Ovary (tissue), 9 donors: ENCODE data around the gene PHOX2A. TPM values are rescaled to one million over a fixed set of nuclear protein-coding genes. Genes with fewer than 3 reads are reported as not detected.

Experiments used
- DNase-seq, 5 donors: peaks; one replicate each; pipeline ENCODE4 v3.0.0-alpha.2; 2019 to 2020
- H3K27ac ChIP-seq, 2 donors: fragments of 200-600 bp; one replicate each; pipeline versions ENCODE4 v1.5.1 to v1.8.0; 2019 to 2022
- H3K27me3 ChIP-seq: fragments of 200-600 bp; one replicate; pipeline ENCODE4 v1.8.0; 2022
- H3K36me3 ChIP-seq: fragments of 200-600 bp; sonication (generic); one replicate; pipeline ENCODE4 v1.5.1; 2019
- H3K4me1 ChIP-seq: one replicate; pipeline ENCODE4 v1.8.1; 2013; ENCODE audit warnings: mild to moderate bottlenecking, moderate library complexity; ENCODE audit not compliant: insufficient read depth
- H3K4me3 ChIP-seq: fragments of 200-600 bp; sonication (generic); one replicate; pipeline ENCODE4 v1.5.1; 2017
- H3K9me3 ChIP-seq, 2 donors: fragments of 200-600 bp in 1 of 2; sonication (generic) in 1 of 2; one replicate each; pipeline versions ENCODE4 v1.5.1 to v1.8.1; 2013 to 2019; ENCODE audit warnings: mild to moderate bottlenecking in 1 of 2, moderate library complexity in 1 of 2
- CTCF ChIP-seq, 3 donors: fragments of 450-650 bp in 2 of 3; fragments of 200-600 bp in 1 of 3; IDR thresholded peaks; one replicate each; pipeline versions ENCODE4 v1.5.1 to v1.8.0; 2016 to 2022; ENCODE audit warnings: antibody characterized with exemption in 3 of 3, mild to moderate bottlenecking in 1 of 3
- EP300 ChIP-seq: sonication (generic); formaldehyde crosslinking; IDR thresholded peaks from one replicate; pipeline ENCODE4 v1.6.1; 2017; ENCODE audit warnings: antibody characterized with exemption
- POLR2A ChIP-seq: fragments of 450-650 bp; IDR thresholded peaks from one replicate; pipeline ENCODE4 v1.6.1; 2017; ENCODE audit warnings: antibody characterized with exemption, mild to moderate bottlenecking, moderate library complexity
- WGBS, 3 donors: extraction: QIAGEN DNeasy Blood & Tissue Kit in 1 of 3; methylation state at CpG; one replicate each; pipeline versions ENCODE4 v1.1.5 to v1.1.7; 2013 to 2017; 5-methylcytosine and 5-hydroxymethylcytosine counted together
- intact Hi-C, 4 donors: fragments of 100-400 bp; cut with DNase I; formaldehyde crosslinking; loops; one replicate each; pipeline versions ENCODE4 v1.11.0 to v1.15.1; 2022 to 2023
- polyA plus RNA-seq, 2 donors: library from polyadenylated mRNA; stranded (reverse); fragments of 200-250 nt in 1 of 2; fragments of 350-450 nt in 1 of 2; fragmentation: Illumina TruSeq in 1 of 2; extraction: RNeasy Lipid Tissue Mini Kit (QIAGEN cat#74804) in 1 of 2; gene quantifications; one replicate each; pipeline ENCODE4 v1.2.3, GENCODE V29; 2013 to 2014
- total RNA-seq, 7 donors: library from RNA; depleted of rRNA in 2 of 7; stranded (reverse); fragments of >200 nt in 2 of 7; fragmentation: NEBNext Ultra II Directional in 3 of 7; extraction: Animal tissue kit (Norgen Biotek cat#: 25700) in 3 of 7; gene quantifications; one replicate each; pipeline versions ENCODE4 v1.1.0 to v1.2.4, GENCODE V29; 2016 to 2023
- donor health status: DM: no; HTN: no; CAD: no; lungs with moderate emphysema.
- donor health status: DM: no; HTN: no; CAD: no.
- donor health status: Bipolar disorder and iron deficiency.
- donor health status: DM: yes; HTN: yes; CAD: no.
- donor health status: DM: no; HTN: no; CAD: no.
- donor health status: DM: yes; HTN: yes; CAD: no.

PHOX2A gene
- total and polyA plus RNA-seq, 9 donors = not detected

GRCh38 chr11:72195518-72196270, 48.3 kb downstream of the PHOX2A start:
- no peak for DNase-seq
- Histone ChIP-seq H3K27ac (no peak overlapping the region), H3K36me3 (no peaks in the 10 kb centered on the region), H3K9me3 (no peaks in the 10 kb centered on the region), H3K27me3 (no peaks in the 10 kb centered on the region), H3K4me3 (no peak overlapping the region), H3K4me1 (no peaks in the 10 kb centered on the region)
- no peak for TF ChIP-seq EP300
- no peak for TF ChIP-seq CTCF (IDR thresholded peaks at IDR 0.05)
- no peak for TF ChIP-seq POLR2A
- WGBS, 3 donors = 63 to 70% (median 66%) methylated on average over 12 of the region's 12 CpGs
- intact Hi-C loops = no loop called here

- Histone ChIP-seq H3K27ac (no peak within 1 kb of the TSS), H3K4me3 (no peak within 1 kb of the TSS), H3K9me3 (no peaks in the 10 kb centered on the region), H3K36me3 (no peaks in the 10 kb centered on the region), H3K4me1 (no peaks in the 10 kb centered on the region), H3K27me3 (no peaks in the 10 kb centered on the region)
- intact Hi-C loops = no loop called here
- TF ChIP-seq CTCF (IDR thresholded peaks at IDR 0.05) (no peak), POLR2A (no peak), EP300 (no peak)
- WGBS, 3 donors = 81 to 92% (median 84%) methylated on average over 5 of the region's 5 CpGs
- DNase-seq = no peak
Observed at GRCh38 chr11:72191961-72192381, 52.0 kb downstream of the PHOX2A start, which contains the start of gene FOLR1. FOLR1 (plus strand) TSS chr11:72192140; CDS start chr11:72192174, 34 bp downstream.

GRCh38 chr11:72190631-72191071, 53.3 kb downstream of the PHOX2A start:
- H3K36me3 ChIP-seq = no peaks in the 10 kb centered on the region
- intact Hi-C loops = no loop called here
- TF ChIP-seq CTCF (IDR thresholded peaks at IDR 0.05) (no peak), EP300 (no peak), POLR2A (no peak)
- H3K4me3 ChIP-seq = no peak overlapping the region
- no peaks in the 10 kb centered on the region for H3K9me3 ChIP-seq
- no peak for DNase-seq
- no peaks in the 10 kb centered on the region for H3K4me1 ChIP-seq
- no peak overlapping the region for H3K27ac ChIP-seq
- 62 to 76% (median 72%) methylated on average over 5 of the region's 5 CpGs for WGBS, 3 donors
- no peaks in the 10 kb centered on the region for H3K27me3 ChIP-seq

GRCh38 chr11:72189455-72190250, 54.3 kb downstream of the PHOX2A start:
- Histone ChIP-seq H3K4me1 (no peaks in the 10 kb centered on the region), H3K36me3 (no peaks in the 10 kb centered on the region), H3K4me3 (no peak overlapping the region), H3K27me3 (no peaks in the 10 kb centered on the region), H3K9me3 (no peaks in the 10 kb centered on the region), H3K27ac (no peak overlapping the region)
- WGBS, 3 donors = 54 to 64% (median 63%) methylated on average over 3 of the region's 3 CpGs
- intact Hi-C loops = no loop called here
- DNase-seq = no peak
- no peak for TF ChIP-seq CTCF (IDR thresholded peaks at IDR 0.05)
- no peak for TF ChIP-seq POLR2A
- TF ChIP-seq EP300 = no peak

Other genes with a start within 250 kb of the PHOX2A start
- gene IL18BP, start 245.3 kb downstream of the PHOX2A start, total RNA-seq = 10 to 100 TPM in 3 of 7 donors, 1 to 10 TPM in 4; 4.6 to 14.2 (median 8.8) TPM
- 10 to 100 TPM in 1 of 2 donors, 1 to 10 TPM in 1; 8.7 to 17.1 TPM for gene IL18BP, start 245.3 kb downstream of the PHOX2A start, polyA plus RNA-seq
- 100 to 1,000 TPM; 190 to 270 (median 252) TPM for gene NUMA1, start 163.6 kb downstream of the PHOX2A start, total RNA-seq
- 100 to 1,000 TPM; 156 to 235 TPM for gene NUMA1, start 163.6 kb downstream of the PHOX2A start, polyA plus RNA-seq
- 10 to 100 TPM in 3 of 7 donors, 1 to 10 TPM in 4; 7.2 to 21.0 (median 9.5) TPM for gene LRRC51, start 163.3 kb downstream of the PHOX2A start, total RNA-seq
- 10 to 100 TPM in 1 of 2 donors, 1 to 10 TPM in 1; 9.6 to 20.9 TPM for gene LRRC51, start 163.3 kb downstream of the PHOX2A start, polyA plus RNA-seq
- gene LAMTOR1, start 140.9 kb downstream of the PHOX2A start, total RNA-seq = 10 to 100 TPM; 64.0 to 99.7 (median 71.0) TPM
- 100 to 1,000 TPM; 110 to 118 TPM for gene LAMTOR1, start 140.9 kb downstream of the PHOX2A start, polyA plus RNA-seq
- not detected for gene TOMT, start 138.3 kb downstream of the PHOX2A start, total RNA-seq
- gene TOMT, start 138.3 kb downstream of the PHOX2A start, polyA plus RNA-seq = not detected
- gene ANAPC15, start 131.5 kb downstream of the PHOX2A start, total RNA-seq = 10 to 100 TPM; 11.1 to 28.4 (median 20.8) TPM
- 10 to 100 TPM; 30.5 to 44.4 TPM for gene ANAPC15, start 131.5 kb downstream of the PHOX2A start, polyA plus RNA-seq
- gene FOLR3, start 108.5 kb downstream of the PHOX2A start, total RNA-seq = not detected
- not detected for gene FOLR3, start 108.5 kb downstream of the PHOX2A start, polyA plus RNA-seq
- 100 to 1,000 TPM in 1 of 7 donors, 10 to 100 TPM in 1, 1 to 10 TPM in 3, under 1 TPM in 1, not detected in 1; 0.35 to 108 (median 4.3) TPM for gene FOLR1, start 52.0 kb downstream of the PHOX2A start, total RNA-seq
- gene FOLR1, start 52.0 kb downstream of the PHOX2A start, polyA plus RNA-seq = 10 to 100 TPM in 1 of 2 donors, under 1 TPM in 1; 0.31 to 10.3 TPM
- 10 to 100 TPM in 3 of 7 donors, 1 to 10 TPM in 4; 2.4 to 14.1 (median 10.0) TPM for gene FOLR2, start 27.4 kb downstream of the PHOX2A start, total RNA-seq
- 10 to 100 TPM; 15.5 to 45.7 TPM for gene FOLR2, start 27.4 kb downstream of the PHOX2A start, polyA plus RNA-seq
- 100 to 1,000 TPM in 5 of 7 donors, 10 to 100 TPM in 2; 48.4 to 208 (median 136) TPM for gene INPPL1, start 19.4 kb downstream of the PHOX2A start, total RNA-seq
- 10 to 100 TPM; 77.3 to 86.6 TPM for gene INPPL1, start 19.4 kb downstream of the PHOX2A start, polyA plus RNA-seq
- 10 to 100 TPM; 10.0 to 25.1 (median 14.8) TPM for gene CLPB, start 190.4 kb upstream of the PHOX2A start, total RNA-seq
- gene CLPB, start 190.4 kb upstream of the PHOX2A start, polyA plus RNA-seq = 10 to 100 TPM in 1 of 2 donors, 1 to 10 TPM in 1; 3.4 to 11.9 TPM